ENCODE data around the gene PTPRN2.

The PTPRN2 gene

GRCh38 chr7:158543840-158544239, 43.8 kb downstream of the PTPRN2 start:
- TF ChIP-seq POLR2A (IDR thresholded peaks at IDR 0.05; ENCODE audit: extremely low read depth, insufficient read length), result no peak
- TF ChIP-seq CTCF (IDR thresholded peaks at IDR 0.05; ENCODE audit: low read depth, low read length), result no peak
- no peak for TF ChIP-seq MYC (IDR thresholded peaks at IDR 0.05; ENCODE audit: low read depth, low read length)
- TF ChIP-seq MAX (IDR thresholded peaks at IDR 0.05; ENCODE audit: low read depth, low read length), result no peak
- H3K4me3 ChIP-seq (ENCODE audit: low read depth, low read length), result no peak overlapping the region
- DNase-seq (ENCODE audit: low read depth), result peak; percentile 39

GRCh38 chr7:158542651-158543566, 44.7 kb downstream of the PTPRN2 start:
- TF ChIP-seq POLR2A (IDR thresholded peaks at IDR 0.05; ENCODE audit: extremely low read depth, insufficient read length) (no peak), MYC (IDR thresholded peaks at IDR 0.05; ENCODE audit: low read depth, low read length) (no peak), CTCF (IDR thresholded peaks at IDR 0.05; ENCODE audit: low read depth, low read length) (no peak), MAX (IDR thresholded peaks at IDR 0.05; ENCODE audit: low read depth, low read length) (no peak)
- DNase-seq (ENCODE audit: low read depth), result no peak
- H3K4me3 ChIP-seq (ENCODE audit: low read depth, low read length), result no peak overlapping the region

- peak overlapping the region; percentile 27 for H3K4me3 ChIP-seq (ENCODE audit: low read depth, low read length)
- DNase-seq (ENCODE audit: low read depth), result peak; percentile 96
- TF ChIP-seq POLR2A (IDR thresholded peaks at IDR 0.05; ENCODE audit: extremely low read depth, insufficient read length) (no peak), MAX (IDR thresholded peaks at IDR 0.05; ENCODE audit: low read depth, low read length) (peak; percentile 70)
These were observed 46.1 kb downstream of the PTPRN2 start for GRCh38 chr7:158541346-158542010.

GRCh38 chr7:158539711-158540146, 47.9 kb downstream of the PTPRN2 start:
- TF ChIP-seq MAX (IDR thresholded peaks at IDR 0.05; ENCODE audit: low read depth, low read length), result no peak
- no peak for TF ChIP-seq CTCF (IDR thresholded peaks at IDR 0.05; ENCODE audit: low read depth, low read length)
- no peak for TF ChIP-seq MYC (IDR thresholded peaks at IDR 0.05; ENCODE audit: low read depth, low read length)
- TF ChIP-seq POLR2A (IDR thresholded peaks at IDR 0.05; ENCODE audit: extremely low read depth, insufficient read length), result no peak
- DNase-seq (ENCODE audit: low read depth), result no peak
- H3K4me3 ChIP-seq (ENCODE audit: low read depth, low read length), result no peak overlapping the region

- DNase-seq (ENCODE audit: low read depth), result no peak
- no peak for TF ChIP-seq POLR2A (IDR thresholded peaks at IDR 0.05; ENCODE audit: extremely low read depth, insufficient read length)
- TF ChIP-seq CTCF (IDR thresholded peaks at IDR 0.05; ENCODE audit: low read depth, low read length), result no peak
- no peak for TF ChIP-seq MYC (IDR thresholded peaks at IDR 0.05; ENCODE audit: low read depth, low read length)
- TF ChIP-seq MAX (IDR thresholded peaks at IDR 0.05; ENCODE audit: low read depth, low read length), result no peak
These were observed 49.3 kb downstream of the PTPRN2 start for GRCh38 chr7:158538156-158538946.

More at GRCh38 chr7:158538156-158538946, 49.3 kb downstream of the PTPRN2 start:
- no peak overlapping the region for H3K4me3 ChIP-seq (ENCODE audit: low read depth, low read length)
